HG03060 (cell line): Measurements from ENCODE around the gene MLLT10.

ENCODE experiments used
- ATAC-seq: cut with Tn5 transposase; IDR thresholded peaks from one replicate; pipeline ENCODE4 v1.9.1; 2021; ENCODE audit warnings: low read depth, moderate number of reproducible peaks; ENCODE audit not compliant: unreplicated experiment

MLLT10 gene

GRCh38 chr10:21500578-21500910 is 33.5 kb upstream of the MLLT10 start:
- ATAC-seq = no peak

GRCh38 chr10:21501091-21501490 is 32.9 kb upstream of the MLLT10 start:
- ATAC-seq = no peak

GRCh38 chr10:21501731-21502347 is 32.2 kb upstream of the MLLT10 start:
- ATAC-seq = no peak

- no peak for ATAC-seq
These were observed 31.7 kb upstream of the MLLT10 start for GRCh38 chr10:21502348-21502740.

GRCh38 chr10:21503542-21503941 is 30.5 kb upstream of the MLLT10 start:
- no peak for ATAC-seq

GRCh38 chr10:21505711-21506278 is 28.2 kb upstream of the MLLT10 start:
- ATAC-seq = no peak

- ATAC-seq = no peak
These were observed 27.7 kb upstream of the MLLT10 start for GRCh38 chr10:21506351-21506750.

GRCh38 chr10:21507150-21507549 is 26.9 kb upstream of the MLLT10 start:
- no peak for ATAC-seq

GRCh38 chr10:21508706-21509331 is 25.2 kb upstream of the MLLT10 start:
- no peak for ATAC-seq

GRCh38 chr10:21509341-21510240 is 24.4 kb upstream of the MLLT10 start:
- ATAC-seq = no peak

- no peak for ATAC-seq
These were observed 23.6 kb upstream of the MLLT10 start for GRCh38 chr10:21510241-21511094.

GRCh38 chr10:21511095-21511570 is 22.9 kb upstream of the MLLT10 start:
- no peak for ATAC-seq

GRCh38 chr10:21511946-21512572 is 22.0 kb upstream of the MLLT10 start:
- no peak for ATAC-seq

- no peak for ATAC-seq
These were observed 21.2 kb upstream of the MLLT10 start for GRCh38 chr10:21512573-21513404.

GRCh38 chr10:21513405-21513788 is 20.6 kb upstream of the MLLT10 start:
- no peak for ATAC-seq

- ATAC-seq = no peak
These were observed 19.8 kb upstream of the MLLT10 start for GRCh38 chr10:21514129-21514817.

GRCh38 chr10:21514818-21515351 is 19.1 kb upstream of the MLLT10 start:
- ATAC-seq = no peak
